PC-3 (cell line): ENCODE results near the gene IL9. TPM values are rescaled to one million over a fixed set of nuclear protein-coding genes. Genes with fewer than 3 reads are reported as not detected.
A peak's percentile ranks its signal among the peaks of the same experiment; 100 is the strongest.

Experiments used
- ATAC-seq: fragments of 200-7000 bp; cut with Tn5 transposase; 2 replicates; pipeline ENCODE4 v1.9.1; 2020; ENCODE audit warnings: mild to moderate bottlenecking, moderate library complexity
- BruUV-seq: library from RNA; stranded (reverse); fragments of 400-500 nt; replicated peaks from 2 replicates; lab custom pipeline; 2021; lab: Mats Ljungman, UMichigan
- CTCF ChIA-PET: fragments of 300-600 bp; sonication (Branson Sonifier 250); formaldehyde crosslinking; loops from one replicate; lab custom pipeline; 2022; ENCODE audit warnings: antibody characterized with exemption; lab: Charles Lee
- POLR2A ChIA-PET: fragments of 300-600 bp; sonication (Branson Sonifier 250); formaldehyde crosslinking; loops from one replicate; lab custom pipeline; 2022; ENCODE audit warnings: antibody characterized with exemption; ENCODE audit not compliant: unreplicated experiment; lab: Charles Lee
- DNase-seq: peaks from one replicate; pipeline ENCODE4 v3.0.0-alpha.2; 2015
- H2AFZ ChIP-seq: fragments of 300-600 bp; sonication (generic); 2 replicates; pipeline ENCODE4 v1.6.0; 2016; ENCODE audit warnings: antibody characterized with exemption, low read length
- H3F3A ChIP-seq: fragments of 300-600 bp; sonication (generic); one replicate; pipeline ENCODE4 v1.6.0; 2017; ENCODE audit warnings: antibody characterized with exemption, low read length, control low read depth, mild to moderate bottlenecking; ENCODE audit not compliant: unreplicated experiment
- H3K27ac ChIP-seq: fragments of 300-600 bp; sonication (generic); 2 replicates; pipeline ENCODE4 v1.5.1; 2016; ENCODE audit warnings: mild to moderate bottlenecking, low read length
- H3K27me3 ChIP-seq: fragments of 300-600 bp; sonication (generic); 2 replicates; pipeline ENCODE4 v1.6.1; 2016; ENCODE audit warnings: low read length, mixed read lengths
- H3K36me3 ChIP-seq: fragments of 300-600 bp; sonication (generic); 2 replicates; pipeline ENCODE4 v1.6.1; 2016; ENCODE audit warnings: low read depth, mixed run types, low read length, mixed read lengths
- H3K4me1 ChIP-seq: fragments of 300-600 bp; sonication (generic); 2 replicates; pipeline ENCODE4 v1.5.1; 2016; ENCODE audit warnings: low read length; ENCODE audit not compliant: insufficient read depth
- H3K4me2 ChIP-seq: fragments of 300-600 bp; sonication (generic); 2 replicates; pipeline ENCODE4 v1.6.0; 2016; ENCODE audit warnings: low read length
- H3K4me3 ChIP-seq: fragments of 300-600 bp; sonication (generic); 2 replicates; pipeline ENCODE4 v1.5.1; 2016; ENCODE audit warnings: mild to moderate bottlenecking, low read length, mixed read lengths
- H3K79me2 ChIP-seq: fragments of 300-600 bp; sonication (generic); 2 replicates; pipeline ENCODE4 v1.6.1; 2017; ENCODE audit warnings: low read length, mixed read lengths
- H3K9ac ChIP-seq: fragments of 300-600 bp; sonication (generic); 2 replicates; pipeline ENCODE4 v1.6.0; 2016; ENCODE audit warnings: mild to moderate bottlenecking, low read length
- H3K9me2 ChIP-seq: fragments of 300-600 bp; sonication (generic); replicated peaks from 2 replicates; pipeline ENCODE4 v1.6.1; 2016; ENCODE audit warnings: mixed run types, low read length, mixed read lengths
- H3K9me3 ChIP-seq: fragments of 300-600 bp; sonication (generic); 2 replicates; pipeline ENCODE4 v1.6.1; 2016; ENCODE audit warnings: low read length, mixed read lengths
- H4K20me1 ChIP-seq: fragments of 300-600 bp; sonication (generic); 2 replicates; pipeline ENCODE4 v1.6.1; 2016; ENCODE audit warnings: low read length, mixed read lengths
- EZH2 ChIP-seq: fragments of 300-600 bp; sonication (generic); IDR thresholded peaks from one replicate; pipeline ENCODE4 v1.6.1; 2017; ENCODE audit warnings: antibody characterized with exemption, mild to moderate bottlenecking, low read length; ENCODE audit not compliant: unreplicated experiment
- EZH2phosphoT487 ChIP-seq: fragments of 300-600 bp; sonication (generic); IDR thresholded peaks from 2 replicates; pipeline ENCODE4 v1.6.1; 2018; ENCODE audit warnings: mild to moderate bottlenecking, antibody characterized with exemption, low read length, borderline replicate concordance
- intact Hi-C: fragments of 100-400 bp; cut with micrococcal nuclease; formaldehyde crosslinking; loops from 2 replicates; pipeline ENCODE4 v1.9.0; 2023
- total RNA-seq: library from RNA; depleted of rRNA; stranded (reverse); fragments of >200 nt; gene quantifications from 2 replicates; pipeline ENCODE4 v1.2.3, GENCODE V29; 2014
- TF ChIP-seq, protein P1 (sequence below): fragments of 300-600 bp; sonication (generic); conservative IDR thresholded peaks from 2 replicates; pipeline ENCODE4 v1.5.1; 2017; ENCODE audit warnings: antibody characterized with exemption, low read depth, mild to moderate bottlenecking, low read length

The IL9 gene
- total RNA-seq, 1 experiment from 2014 or later = not detected

DNA sequence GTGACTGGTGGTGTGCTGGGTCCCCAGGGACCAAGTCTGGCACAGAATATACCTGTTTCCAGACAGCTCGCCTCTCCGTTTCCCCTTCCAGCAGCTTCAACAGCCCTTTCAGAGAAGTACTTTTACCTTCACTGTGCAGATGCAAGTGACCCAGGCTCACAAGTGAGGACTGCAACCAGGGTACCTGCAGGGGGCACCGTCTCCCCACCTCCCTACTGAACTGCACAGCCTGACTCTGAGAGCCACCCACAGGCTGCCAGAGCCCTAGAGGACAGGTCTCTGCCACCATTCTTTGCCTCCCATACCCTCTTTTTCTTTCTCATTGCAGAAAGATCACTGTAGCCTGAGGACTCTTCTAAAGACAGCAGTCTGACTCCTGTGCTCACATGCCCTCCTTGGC, 15.4 kb downstream of the IL9 start:
- Histone ChIP-seq H4K20me1 (no peaks in the 10 kb centered on the region), H3K9me2 (no peaks in the 10 kb centered on the region), H3K4me2 (peak overlapping the region; percentile 39; the same call in 1 of the 2 replicates), H3K4me3 (no peak overlapping the region), H3K9me3 (no peaks in the 10 kb centered on the region), H3K36me3 (no peaks in the 10 kb centered on the region), H3K4me1 (peaks cover 10% of the 10 kb centered on the region), H3F3A (no peaks in the 10 kb centered on the region), H3K27me3 (no peaks in the 10 kb centered on the region), H3K9ac (no peak overlapping the region), H3K27ac (no peak overlapping the region), H2AFZ (no peak overlapping the region), H3K79me2 (no peaks in the 10 kb centered on the region)
- TF ChIP-seq, protein P1, sequence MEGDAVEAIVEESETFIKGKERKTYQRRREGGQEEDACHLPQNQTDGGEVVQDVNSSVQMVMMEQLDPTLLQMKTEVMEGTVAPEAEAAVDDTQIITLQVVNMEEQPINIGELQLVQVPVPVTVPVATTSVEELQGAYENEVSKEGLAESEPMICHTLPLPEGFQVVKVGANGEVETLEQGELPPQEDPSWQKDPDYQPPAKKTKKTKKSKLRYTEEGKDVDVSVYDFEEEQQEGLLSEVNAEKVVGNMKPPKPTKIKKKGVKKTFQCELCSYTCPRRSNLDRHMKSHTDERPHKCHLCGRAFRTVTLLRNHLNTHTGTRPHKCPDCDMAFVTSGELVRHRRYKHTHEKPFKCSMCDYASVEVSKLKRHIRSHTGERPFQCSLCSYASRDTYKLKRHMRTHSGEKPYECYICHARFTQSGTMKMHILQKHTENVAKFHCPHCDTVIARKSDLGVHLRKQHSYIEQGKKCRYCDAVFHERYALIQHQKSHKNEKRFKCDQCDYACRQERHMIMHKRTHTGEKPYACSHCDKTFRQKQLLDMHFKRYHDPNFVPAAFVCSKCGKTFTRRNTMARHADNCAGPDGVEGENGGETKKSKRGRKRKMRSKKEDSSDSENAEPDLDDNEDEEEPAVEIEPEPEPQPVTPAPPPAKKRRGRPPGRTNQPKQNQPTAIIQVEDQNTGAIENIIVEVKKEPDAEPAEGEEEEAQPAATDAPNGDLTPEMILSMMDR = peak; percentile 40
- TF ChIP-seq EZH2phosphoT487 = no peak
- POLR2A ChIA-PET = no interaction called here
- CTCF ChIA-PET = no interaction called here
- BruUV-seq = no TSS peak
- ATAC-seq = no peak
- DNase-seq = peak; percentile 22
- intact Hi-C loops = no loop called here

DNA sequence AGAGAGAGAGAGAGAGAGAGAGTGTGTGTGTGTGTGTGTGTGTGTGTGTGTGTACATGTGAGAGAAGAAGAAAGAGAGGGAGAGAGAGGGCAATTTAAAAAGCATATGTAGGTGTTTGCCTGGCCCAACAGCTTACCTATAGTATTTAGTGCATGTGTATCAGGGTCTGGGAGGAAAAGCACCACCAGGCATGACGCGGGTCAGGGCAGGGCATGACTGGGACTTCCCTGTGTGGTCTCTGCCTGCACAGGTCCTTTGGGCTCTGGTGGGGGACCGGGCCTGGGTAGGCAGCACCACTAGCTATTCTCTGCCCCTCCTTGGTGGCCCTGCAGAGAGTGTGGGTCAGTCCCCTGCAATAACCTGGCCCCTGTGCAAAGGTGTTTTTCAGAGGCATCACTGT, 16.1 kb downstream of the IL9 start:
- H4K20me1 ChIP-seq = no peaks in the 10 kb centered on the region
- H3K4me1 ChIP-seq = peaks cover 10% of the 10 kb centered on the region
- H3K9ac ChIP-seq = no peak overlapping the region
- no peaks in the 10 kb centered on the region for H3K27me3 ChIP-seq
- no peak overlapping the region for H3K4me2 ChIP-seq
- H2AFZ ChIP-seq = no peak overlapping the region
- intact Hi-C loops = no loop called here
- H3K9me3 ChIP-seq = no peaks in the 10 kb centered on the region
- TF ChIP-seq EZH2 = no peak
- TF ChIP-seq, protein P1 = no peak
- no peak for TF ChIP-seq EZH2phosphoT487
- H3K27ac ChIP-seq = no peak overlapping the region
- H3F3A ChIP-seq = no peaks in the 10 kb centered on the region
- ChIA-PET POLR2A (no interaction called here), CTCF (no interaction called here)
- no peaks in the 10 kb centered on the region for H3K79me2 ChIP-seq
- no peak for DNase-seq
- no peak for ATAC-seq
- no peaks in the 10 kb centered on the region for H3K9me2 ChIP-seq
- no TSS peak for BruUV-seq
- no peak overlapping the region for H3K4me3 ChIP-seq
- H3K36me3 ChIP-seq = no peaks in the 10 kb centered on the region

DNA sequence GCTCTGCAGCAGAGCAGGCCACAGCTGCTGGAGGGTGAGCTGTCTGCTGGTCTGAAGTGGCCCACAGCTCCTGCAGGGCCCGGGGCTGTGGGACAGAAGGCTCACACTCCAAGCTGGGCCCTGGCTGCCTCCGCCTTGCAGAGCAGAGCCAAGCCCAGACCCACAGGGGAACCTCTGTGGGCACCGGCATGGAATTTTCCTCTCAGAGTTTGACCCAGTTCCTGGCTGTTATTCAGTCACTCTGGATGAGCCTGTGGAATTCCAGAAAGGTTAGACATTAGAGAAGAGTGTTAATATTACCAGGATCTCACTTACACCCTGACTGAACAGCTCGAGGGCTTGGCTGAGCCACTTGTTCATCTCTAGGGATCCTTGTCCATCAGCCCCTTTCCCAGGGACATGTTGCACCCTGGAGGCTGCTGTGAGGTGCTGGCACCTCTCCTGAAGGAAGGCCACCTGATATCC, 17.5 kb downstream of the IL9 start:
- H2AFZ ChIP-seq = no peak overlapping the region
- H3K9ac ChIP-seq = no peak overlapping the region
- no peak overlapping the region for H3K4me2 ChIP-seq
- ChIA-PET CTCF (no interaction called here), POLR2A (no interaction called here)
- H3K9me2 ChIP-seq = no peaks in the 10 kb centered on the region
- no TSS peak for BruUV-seq
- intact Hi-C loops = no loop called here
- TF ChIP-seq, protein P1 = no peak
- no peak for TF ChIP-seq EZH2phosphoT487
- TF ChIP-seq EZH2 = no peak
- H3K4me3 ChIP-seq = no peak overlapping the region
- H3K9me3 ChIP-seq = no peaks in the 10 kb centered on the region
- no peak for DNase-seq
- peaks cover 10% of the 10 kb centered on the region for H3K4me1 ChIP-seq
- no peaks in the 10 kb centered on the region for H3K27me3 ChIP-seq
- H3K79me2 ChIP-seq = no peaks in the 10 kb centered on the region
- no peaks in the 10 kb centered on the region for H4K20me1 ChIP-seq
- no peaks in the 10 kb centered on the region for H3K36me3 ChIP-seq
- H3K27ac ChIP-seq = no peak overlapping the region
- ATAC-seq = no peak
- no peaks in the 10 kb centered on the region for H3F3A ChIP-seq
